C4-2B (cell line): ENCODE data around the gene MED22.

Source experiments
- ZFX ChIP-seq: fragments of 450-650 bp; IDR thresholded peaks from 2 replicates; pipeline ENCODE4 v1.6.1; 2017
- TF ChIP-seq, protein P1 (sequence below): fragments of 450-650 bp; conservative IDR thresholded peaks from 2 replicates; pipeline ENCODE4 v1.5.1; 2017; ENCODE audit warnings: mild to moderate bottlenecking

DNA sequence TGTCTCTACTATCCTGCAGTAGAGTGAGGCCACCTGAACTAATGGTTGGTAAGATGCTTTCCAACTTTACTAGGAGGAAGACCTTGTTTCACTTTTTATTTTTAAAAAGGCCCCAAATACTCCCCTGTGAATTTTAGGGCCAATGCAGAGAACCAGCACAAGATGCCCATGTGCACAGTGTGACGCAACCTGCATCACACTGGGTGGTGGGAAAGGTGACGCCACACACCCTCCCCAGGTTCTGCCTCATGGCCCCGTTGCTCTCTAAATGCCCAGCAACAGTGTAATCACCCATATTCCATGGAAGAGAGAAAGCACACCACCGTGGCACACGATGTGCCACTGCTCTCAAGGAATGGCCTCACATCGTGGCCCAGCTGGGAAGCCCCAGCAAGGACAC is 21.5 kb upstream of the MED22 start:
- TF ChIP-seq, protein P1, sequence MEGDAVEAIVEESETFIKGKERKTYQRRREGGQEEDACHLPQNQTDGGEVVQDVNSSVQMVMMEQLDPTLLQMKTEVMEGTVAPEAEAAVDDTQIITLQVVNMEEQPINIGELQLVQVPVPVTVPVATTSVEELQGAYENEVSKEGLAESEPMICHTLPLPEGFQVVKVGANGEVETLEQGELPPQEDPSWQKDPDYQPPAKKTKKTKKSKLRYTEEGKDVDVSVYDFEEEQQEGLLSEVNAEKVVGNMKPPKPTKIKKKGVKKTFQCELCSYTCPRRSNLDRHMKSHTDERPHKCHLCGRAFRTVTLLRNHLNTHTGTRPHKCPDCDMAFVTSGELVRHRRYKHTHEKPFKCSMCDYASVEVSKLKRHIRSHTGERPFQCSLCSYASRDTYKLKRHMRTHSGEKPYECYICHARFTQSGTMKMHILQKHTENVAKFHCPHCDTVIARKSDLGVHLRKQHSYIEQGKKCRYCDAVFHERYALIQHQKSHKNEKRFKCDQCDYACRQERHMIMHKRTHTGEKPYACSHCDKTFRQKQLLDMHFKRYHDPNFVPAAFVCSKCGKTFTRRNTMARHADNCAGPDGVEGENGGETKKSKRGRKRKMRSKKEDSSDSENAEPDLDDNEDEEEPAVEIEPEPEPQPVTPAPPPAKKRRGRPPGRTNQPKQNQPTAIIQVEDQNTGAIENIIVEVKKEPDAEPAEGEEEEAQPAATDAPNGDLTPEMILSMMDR: no peak
- no peak for TF ChIP-seq ZFX
